ENCODE results near the gene MLH1.

The MLH1 gene

GRCh38 chr3:37015642-37016041, 22.3 kb downstream of the MLH1 start:
- H3K27ac ChIP-seq: no peak overlapping the region
- H3K9me3 ChIP-seq (ENCODE audit: control insufficient read depth, low read length): no peaks in the 10 kb centered on the region
- TF ChIP-seq CTCF (IDR thresholded peaks at IDR 0.05): no peak
- H3K4me2 ChIP-seq (ENCODE audit: low read length): no peak overlapping the region
- no peaks in the 10 kb centered on the region for H3K4me1 ChIP-seq
- no peaks in the 10 kb centered on the region for H3K36me3 ChIP-seq (ENCODE audit: control insufficient read depth, insufficient read depth, low read length)
- H2AFZ ChIP-seq: no peak overlapping the region
- H3K4me3 ChIP-seq (ENCODE audit: low read depth, low read length): no peak overlapping the region
- H3K79me2 ChIP-seq: no peaks in the 10 kb centered on the region
- H3K27me3 ChIP-seq (ENCODE audit: control insufficient read depth, insufficient read depth, low read length): no peaks in the 10 kb centered on the region
- no peak overlapping the region for H3K9ac ChIP-seq

GRCh38 chr3:37016903-37017302, 23.6 kb downstream of the MLH1 start:
- Histone ChIP-seq H3K4me3 (ENCODE audit: low read depth, low read length) (no peak overlapping the region), H3K27ac (no peak overlapping the region), H3K4me2 (ENCODE audit: low read length) (no peak overlapping the region), H3K9ac (no peak overlapping the region), H3K27me3 (ENCODE audit: control insufficient read depth, insufficient read depth, low read length) (no peaks in the 10 kb centered on the region), H3K79me2 (no peaks in the 10 kb centered on the region), H3K9me3 (ENCODE audit: control insufficient read depth, low read length) (no peaks in the 10 kb centered on the region), H2AFZ (no peak overlapping the region), H3K4me1 (no peaks in the 10 kb centered on the region), H3K36me3 (ENCODE audit: control insufficient read depth, insufficient read depth, low read length) (no peaks in the 10 kb centered on the region)
- no peak for TF ChIP-seq CTCF (IDR thresholded peaks at IDR 0.05)

- H3K4me3 ChIP-seq (ENCODE audit: low read depth, low read length): no peak overlapping the region
- H3K9me3 ChIP-seq (ENCODE audit: control insufficient read depth, low read length): no peaks in the 10 kb centered on the region
- no peak overlapping the region for H3K9ac ChIP-seq
- H2AFZ ChIP-seq: no peak overlapping the region
- H3K36me3 ChIP-seq (ENCODE audit: control insufficient read depth, insufficient read depth, low read length): no peaks in the 10 kb centered on the region
- TF ChIP-seq CTCF (IDR thresholded peaks at IDR 0.05): no peak
- no peak overlapping the region for H3K4me2 ChIP-seq (ENCODE audit: low read length)
- no peaks in the 10 kb centered on the region for H3K27me3 ChIP-seq (ENCODE audit: control insufficient read depth, insufficient read depth, low read length)
- no peaks in the 10 kb centered on the region for H3K4me1 ChIP-seq
- H3K27ac ChIP-seq: no peak overlapping the region
- H3K79me2 ChIP-seq: no peaks in the 10 kb centered on the region
Observed at GRCh38 chr3:37017683-37018082, 24.4 kb downstream of the MLH1 start.

GRCh38 chr3:37024092-37024491, 30.8 kb downstream of the MLH1 start:
- H3K36me3 ChIP-seq (ENCODE audit: control insufficient read depth, insufficient read depth, low read length): no peaks in the 10 kb centered on the region
- no peak overlapping the region for H3K4me2 ChIP-seq (ENCODE audit: low read length)

More at GRCh38 chr3:37024092-37024491, 30.8 kb downstream of the MLH1 start:
- H3K4me3 ChIP-seq (ENCODE audit: low read depth, low read length): no peak overlapping the region
- H3K27me3 ChIP-seq (ENCODE audit: control insufficient read depth, insufficient read depth, low read length): no peaks in the 10 kb centered on the region
- no peak overlapping the region for H3K27ac ChIP-seq
- no peaks in the 10 kb centered on the region for H3K79me2 ChIP-seq
- H3K9me3 ChIP-seq (ENCODE audit: control insufficient read depth, low read length): no peaks in the 10 kb centered on the region
- no peak overlapping the region for H2AFZ ChIP-seq
- no peak overlapping the region for H3K9ac ChIP-seq
- H3K4me1 ChIP-seq: peaks cover 10% of the 10 kb centered on the region
- peak; percentile 59 for TF ChIP-seq CTCF (IDR thresholded peaks at IDR 0.05)
